Measurements from ENCODE around the gene FAM110A.
A peak's percentile ranks its signal among the peaks of the same experiment; 100 is the strongest.
"Not testable (repeated sequence)": the region's sequence is repeated elsewhere in the genome, so short reads cannot be mapped to it uniquely, and the experiment has no call there.

FAM110A gene

GRCh38 chr20:844473-845225 is 11.1 kb downstream of the FAM110A start:
- peak; percentile 80 for DNase-seq (ENCODE audit: low read depth)

- DNase-seq (ENCODE audit: low read depth): no peak
Observed at GRCh38 chr20:845226-845868, 11.8 kb downstream of the FAM110A start.

GRCh38 chr20:845941-846893 is 12.7 kb downstream of the FAM110A start:
- DNase-seq (ENCODE audit: low read depth): no peak

GRCh38 chr20:846894-847278 is 13.4 kb downstream of the FAM110A start:
- no peak for DNase-seq (ENCODE audit: low read depth)

- no peak for DNase-seq (ENCODE audit: low read depth)
Observed at GRCh38 chr20:848193-848592, 14.7 kb downstream of the FAM110A start.

GRCh38 chr20:848731-849130 is 15.2 kb downstream of the FAM110A start:
- DNase-seq (ENCODE audit: low read depth): not testable (repeated sequence)

GRCh38 chr20:853406-853996 is 20.0 kb downstream of the FAM110A start:
- DNase-seq (ENCODE audit: low read depth): no peak

- DNase-seq (ENCODE audit: low read depth): no peak
Observed at GRCh38 chr20:854601-855000, 21.1 kb downstream of the FAM110A start.

- no peak for DNase-seq (ENCODE audit: low read depth)
Observed at GRCh38 chr20:855466-856360, 22.2 kb downstream of the FAM110A start.

- DNase-seq (ENCODE audit: low read depth): no peak
Observed at GRCh38 chr20:856361-856775, 22.9 kb downstream of the FAM110A start.

- DNase-seq (ENCODE audit: low read depth): no peak
Observed at GRCh38 chr20:858011-858410, 24.5 kb downstream of the FAM110A start.

- no peak for DNase-seq (ENCODE audit: low read depth)
Observed at GRCh38 chr20:859751-860231, 26.3 kb downstream of the FAM110A start.

- DNase-seq (ENCODE audit: low read depth): no peak
Observed at GRCh38 chr20:860891-861290, 27.4 kb downstream of the FAM110A start.

- DNase-seq (ENCODE audit: low read depth): no peak
Observed at GRCh38 chr20:865440-865839, 31.9 kb downstream of the FAM110A start.

- DNase-seq (ENCODE audit: low read depth): no peak
Observed at GRCh38 chr20:868279-868678, 34.8 kb downstream of the FAM110A start.

GRCh38 chr20:869606-870005 is 36.1 kb downstream of the FAM110A start:
- no peak for DNase-seq (ENCODE audit: low read depth)

GRCh38 chr20:870758-871157 is 37.2 kb downstream of the FAM110A start:
- no peak for DNase-seq (ENCODE audit: low read depth)

- DNase-seq (ENCODE audit: low read depth): no peak
Observed at GRCh38 chr20:871436-871835, 37.9 kb downstream of the FAM110A start.

- no peak for DNase-seq (ENCODE audit: low read depth)
Observed at GRCh38 chr20:871948-872347, 38.4 kb downstream of the FAM110A start.

- DNase-seq (ENCODE audit: low read depth): no peak
Observed at GRCh38 chr20:872855-873520, 39.5 kb downstream of the FAM110A start.
